Mesenchymal stem cell (in vitro differentiated cells and primary cell): ENCODE data around the gene PPL.

ENCODE experiments used
- DNase-seq: peaks from one replicate; pipeline ENCODE4 v3.0.0-alpha.2; 2013
- H2AFZ ChIP-seq: one replicate; pipeline ENCODE4 v1.6.1; 2013; ENCODE audit warnings: low read depth, mild to moderate bottlenecking, control low read depth, inconsistent platforms, low read length, moderate library complexity
- H2AK5ac ChIP-seq: 2 replicates; pipeline ENCODE4 v1.6.1; 2013; ENCODE audit warnings: low read length, moderate library complexity, mild to moderate bottlenecking, inconsistent platforms; ENCODE audit not compliant: severe bottlenecking
- H2BK120ac ChIP-seq: one replicate; pipeline ENCODE4 v1.6.1; 2013; ENCODE audit warnings: low read depth, mild to moderate bottlenecking, inconsistent platforms, low read length, moderate library complexity
- H2BK12ac ChIP-seq, 2 experiments: one replicate each; pipeline ENCODE4 v1.6.1; 2013; ENCODE audit warnings: inconsistent platforms in 2 of 2, low read length in 2 of 2, mild to moderate bottlenecking in 2 of 2, moderate library complexity in 2 of 2, control low read depth in 1 of 2
- H2BK15ac ChIP-seq: one replicate; pipeline ENCODE4 v1.6.1; 2013; ENCODE audit warnings: mild to moderate bottlenecking, low read depth, inconsistent platforms; ENCODE audit not compliant: poor library complexity, severe bottlenecking
- H2BK5ac ChIP-seq: 2 replicates; pipeline ENCODE4 v1.6.1; 2013; ENCODE audit warnings: low read depth, mild to moderate bottlenecking, low read length, control low read depth, inconsistent platforms; ENCODE audit not compliant: poor library complexity, severe bottlenecking
- H3K14ac ChIP-seq, 2 experiments: one replicate each; pipeline ENCODE4 v1.6.1; 2013; ENCODE audit warnings: inconsistent platforms in 2 of 2, low read length in 2 of 2, control low read depth in 1 of 2, mild to moderate bottlenecking in 1 of 2, moderate library complexity in 1 of 2
- H3K18ac ChIP-seq, 2 experiments: one replicate each; pipeline ENCODE4 v1.6.1; 2013; ENCODE audit warnings: inconsistent platforms in 2 of 2, low read length in 2 of 2, control low read depth in 1 of 2, low read depth in 1 of 2, mild to moderate bottlenecking in 1 of 2
- H3K23ac ChIP-seq, 2 experiments: one replicate each; pipeline ENCODE4 v1.6.1; 2013; ENCODE audit warnings: inconsistent platforms in 2 of 2, low read length in 2 of 2, mild to moderate bottlenecking in 2 of 2, moderate library complexity in 2 of 2, control low read depth in 1 of 2
- H3K27ac ChIP-seq: 2 replicates; pipeline ENCODE4 v1.5.1; 2013; ENCODE audit warnings: mild to moderate bottlenecking, moderate library complexity, low read length, control low read depth, inconsistent platforms; ENCODE audit not compliant: poor library complexity, severe bottlenecking
- H3K27me3 ChIP-seq, 2 experiments: 2 replicates each; pipeline versions ENCODE4 v1.6.1 to v1.7.0; 2013; ENCODE audit warnings: low read length in 2 of 2, mild to moderate bottlenecking in 2 of 2, moderate library complexity in 2 of 2, control low read depth in 1 of 2, inconsistent platforms in 1 of 2; ENCODE audit not compliant: control insufficient read depth in 1 of 2, insufficient read depth in 1 of 2
- H3K36me3 ChIP-seq, 2 experiments: 2 replicates each; pipeline versions ENCODE4 v1.6.1 to v1.7.0; 2013; ENCODE audit warnings: low read length in 2 of 2, control low read depth in 1 of 2, inconsistent platforms in 1 of 2, low read depth in 1 of 2, mild to moderate bottlenecking in 1 of 2; ENCODE audit not compliant: insufficient read depth in 2 of 2, control insufficient read depth in 1 of 2
- H3K4ac ChIP-seq, 2 experiments: one replicate each; pipeline ENCODE4 v1.6.1; 2013; ENCODE audit warnings: inconsistent platforms in 2 of 2, low read length in 2 of 2, mild to moderate bottlenecking in 2 of 2, moderate library complexity in 2 of 2, control low read depth in 1 of 2, low read depth in 1 of 2
- H3K4me1 ChIP-seq: 2 replicates; pipeline ENCODE4 v1.6.1; 2013; ENCODE audit warnings: low read depth, low read length, control low read depth; ENCODE audit not compliant: control insufficient read depth, insufficient read depth
- H3K4me2 ChIP-seq: 2 replicates; pipeline ENCODE4 v1.6.1; 2013; ENCODE audit warnings: low read length, mild to moderate bottlenecking, inconsistent platforms; ENCODE audit not compliant: poor library complexity, severe bottlenecking
- H3K4me3 ChIP-seq, 2 experiments: 2 replicates each; pipeline versions ENCODE4 v1.5.1 to v1.7.0; 2013; ENCODE audit warnings: low read length in 2 of 2, mild to moderate bottlenecking in 2 of 2, control low read depth in 1 of 2, low read depth in 1 of 2; ENCODE audit not compliant: insufficient read depth in 1 of 2
- H3K79me1 ChIP-seq: replicated peaks from 2 replicates; pipeline ENCODE4 v1.6.1; 2013; ENCODE audit warnings: mild to moderate bottlenecking, control low read depth, low read length, inconsistent platforms; ENCODE audit not compliant: poor library complexity, severe bottlenecking
- H3K9ac ChIP-seq: 2 replicates; pipeline ENCODE4 v1.7.0; 2013; ENCODE audit warnings: mild to moderate bottlenecking, low read length, moderate library complexity
- H3K9me3 ChIP-seq: 2 replicates; pipeline ENCODE4 v1.7.0; 2013; ENCODE audit warnings: mild to moderate bottlenecking, low read length; ENCODE audit not compliant: control insufficient read depth
- H4K8ac ChIP-seq: one replicate; pipeline ENCODE4 v1.6.1; 2013; ENCODE audit warnings: inconsistent platforms, mild to moderate bottlenecking, low read length, moderate library complexity
- H4K91ac ChIP-seq: one replicate; pipeline ENCODE4 v1.6.1; 2013; ENCODE audit warnings: mild to moderate bottlenecking, low read length, inconsistent platforms
- WGBS: methylation state at CpG from one replicate; pipeline ENCODE4 v1.1.7; 2013; ENCODE audit warnings: mixed read lengths; 5-methylcytosine and 5-hydroxymethylcytosine counted together

PPL gene

GRCh38 chr16:4913130-4913773 lies 23.7 kb downstream of the PPL start:
- Histone ChIP-seq H3K4ac (no peak overlapping the region), H3K27ac (no peak overlapping the region), H2BK5ac (no peak overlapping the region), H2BK15ac (no peak overlapping the region), H2AFZ (no peak overlapping the region), H4K91ac (no peak overlapping the region), H3K4me2 (no peak overlapping the region), H3K27me3 (no peaks in the 10 kb centered on the region), H3K9ac (no peak overlapping the region), H3K18ac (no peak overlapping the region), H3K9me3 (no peaks in the 10 kb centered on the region), H2AK5ac (no peak overlapping the region), H2BK120ac (no peak overlapping the region), H3K79me1 (peaks cover 6% of the 10 kb centered on the region), H3K14ac (no peak overlapping the region), H2BK12ac (no peak overlapping the region), H4K8ac (no peak overlapping the region), H3K4me1 (peaks cover 29% of the 10 kb centered on the region), H3K23ac (no peak overlapping the region), H3K4me3 (no peak overlapping the region), H3K36me3 (peaks cover 13 to 36% of the 10 kb centered on the region in 2 experiments)
- 83% methylated on average over 7 of the region's 7 CpGs for WGBS
- no peak for DNase-seq

GRCh38 chr16:4911970-4912386 lies 25.0 kb downstream of the PPL start:
- no peaks in the 10 kb centered on the region for H3K27me3 ChIP-seq
- H3K23ac ChIP-seq, result no peak overlapping the region
- H3K79me1 ChIP-seq, result peaks cover 6% of the 10 kb centered on the region
- H3K9ac ChIP-seq, result no peak overlapping the region
- H3K18ac ChIP-seq, result no peak overlapping the region
- H3K14ac ChIP-seq, result no peak overlapping the region
- WGBS, result 90% methylated on average over 6 of the region's 6 CpGs
- no peak overlapping the region for H3K4me2 ChIP-seq
- H3K27ac ChIP-seq, result no peak overlapping the region
- no peak overlapping the region for H2AFZ ChIP-seq
- H3K4me1 ChIP-seq, result peaks cover 26% of the 10 kb centered on the region
- H3K4me3 ChIP-seq, result no peak overlapping the region
- no peak overlapping the region for H2BK5ac ChIP-seq
- no peak overlapping the region for H2AK5ac ChIP-seq
- H3K4ac ChIP-seq, result no peak overlapping the region
- DNase-seq, result no peak
- no peak overlapping the region for H2BK120ac ChIP-seq
- H4K8ac ChIP-seq, result no peak overlapping the region
- H3K9me3 ChIP-seq, result no peaks in the 10 kb centered on the region
- H3K36me3 ChIP-seq, result peaks cover 13 to 41% of the 10 kb centered on the region in 2 experiments
- H2BK12ac ChIP-seq, result no peak overlapping the region
- no peak overlapping the region for H2BK15ac ChIP-seq
- no peak overlapping the region for H4K91ac ChIP-seq

GRCh38 chr16:4910828-4911227 lies 26.1 kb downstream of the PPL start:
- H3K4me2 ChIP-seq, result no peak overlapping the region
- H3K4me1 ChIP-seq, result peaks cover 25% of the 10 kb centered on the region
- H3K27ac ChIP-seq, result no peak overlapping the region
- no peak overlapping the region for H2BK120ac ChIP-seq
- no peak overlapping the region for H2AFZ ChIP-seq
- no peak overlapping the region for H2BK15ac ChIP-seq
- no peaks in the 10 kb centered on the region for H3K27me3 ChIP-seq
- no peak overlapping the region for H3K23ac ChIP-seq
- 91% methylated on average over 11 of the region's 12 CpGs for WGBS
- no peak overlapping the region for H3K18ac ChIP-seq
- no peak overlapping the region for H3K14ac ChIP-seq
- peaks cover 13 to 47% of the 10 kb centered on the region in 2 experiments for H3K36me3 ChIP-seq
- no peak overlapping the region for H2BK5ac ChIP-seq
- H2AK5ac ChIP-seq, result no peak overlapping the region
- no peak overlapping the region for H3K4ac ChIP-seq
- no peaks in the 10 kb centered on the region for H3K9me3 ChIP-seq
- H4K91ac ChIP-seq, result no peak overlapping the region
- DNase-seq, result no peak
- H4K8ac ChIP-seq, result no peak overlapping the region
- H3K4me3 ChIP-seq, result no peak overlapping the region
- no peak overlapping the region for H3K9ac ChIP-seq
- H3K79me1 ChIP-seq, result peaks cover 6% of the 10 kb centered on the region
- H2BK12ac ChIP-seq, result no peak overlapping the region

- H3K9me3 ChIP-seq, result no peaks in the 10 kb centered on the region
- H3K4me1 ChIP-seq, result peaks cover 18% of the 10 kb centered on the region
- H3K14ac ChIP-seq, result no peak overlapping the region
- no peak overlapping the region for H2BK12ac ChIP-seq
- H3K4me2 ChIP-seq, result no peak overlapping the region
- no peak overlapping the region for H2BK5ac ChIP-seq
- H3K36me3 ChIP-seq, result peaks cover 13 to 56% of the 10 kb centered on the region in 2 experiments
- no peak overlapping the region for H3K18ac ChIP-seq
- WGBS, result 93% methylated on average over 7 of the region's 7 CpGs
- no peak for DNase-seq
- H3K27ac ChIP-seq, result no peak overlapping the region
- no peak overlapping the region for H4K91ac ChIP-seq
- no peak overlapping the region for H3K9ac ChIP-seq
- H2AFZ ChIP-seq, result no peak overlapping the region
- no peak overlapping the region for H3K23ac ChIP-seq
- H2AK5ac ChIP-seq, result no peak overlapping the region
- H3K79me1 ChIP-seq, result peaks cover 6% of the 10 kb centered on the region
- no peak overlapping the region for H2BK15ac ChIP-seq
- no peak overlapping the region for H3K4me3 ChIP-seq
- no peak overlapping the region for H3K4ac ChIP-seq
- H2BK120ac ChIP-seq, result no peak overlapping the region
- H4K8ac ChIP-seq, result no peak overlapping the region
- no peaks in the 10 kb centered on the region for H3K27me3 ChIP-seq
Measured at GRCh38 chr16:4909825-4910224, 27.1 kb downstream of the PPL start.
